Fibroblast of skin of left biceps (primary cell): Measurements from ENCODE around the gene PRKRIP1.
"Not testable (repeated sequence)": the region's sequence is repeated elsewhere in the genome, so short reads cannot be mapped to it uniquely, and the experiment has no call there.

Source experiments
- DNase-seq, 2 experiments: peaks; one replicate each; pipeline ENCODE4 v3.0.0-alpha.2; 2013; ENCODE audit warnings: low read depth in 2 of 2

The PRKRIP1 gene

GRCh38 chr7:102431617-102432298, 35.6 kb downstream of the PRKRIP1 start:
- DNase-seq, result no peak

GRCh38 chr7:102432442-102433218, 36.5 kb downstream of the PRKRIP1 start:
- no peak for DNase-seq

DNA sequence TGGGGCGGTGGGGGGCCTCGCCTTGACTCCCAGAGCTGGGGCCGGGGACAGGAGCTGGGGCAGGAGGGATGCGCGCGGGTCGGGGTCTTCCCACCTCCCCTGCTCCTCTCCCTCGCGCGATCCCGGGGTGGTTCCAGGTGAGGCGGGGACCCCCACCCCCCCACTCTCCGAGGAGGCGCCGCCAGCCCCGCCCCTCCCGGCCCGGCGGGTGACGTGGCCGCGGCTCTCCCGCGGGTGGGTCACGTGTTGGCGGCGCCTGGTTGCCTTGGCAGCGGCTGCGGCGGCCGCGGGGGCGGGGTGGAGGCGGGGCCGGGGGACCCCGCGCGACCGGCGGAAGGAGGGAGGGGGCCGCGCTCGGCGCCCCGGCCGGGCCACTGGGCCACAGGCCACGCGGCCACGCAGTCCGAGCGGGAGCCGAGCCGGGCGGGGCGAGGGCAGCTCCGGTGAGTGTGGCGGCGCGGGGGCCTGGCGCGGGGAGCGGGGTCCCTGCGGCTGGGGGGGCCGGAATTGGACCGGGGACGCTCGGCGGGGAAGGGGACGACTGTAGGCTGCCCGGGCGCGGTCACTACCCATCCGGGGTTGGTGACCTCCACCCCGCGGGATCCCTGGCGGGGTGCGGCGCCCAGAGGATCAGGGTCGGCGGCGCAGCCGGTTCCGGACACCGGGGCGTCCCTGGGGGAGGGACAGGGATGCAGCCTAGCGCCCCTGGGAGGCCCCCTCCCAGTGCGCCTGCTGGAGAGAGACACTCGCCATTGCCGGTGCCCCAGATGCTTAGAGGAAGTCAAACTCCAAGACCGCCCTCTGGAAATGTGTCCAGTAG, 37.3 kb downstream of the PRKRIP1 start, which contains the start of gene ORAI2:
ORAI2 (plus strand) TSS at position 357 of the 820 bp plus-strand sequence. CDS start 5,382 bp downstream, outside the sequence.
- peak; percentile 26 for DNase-seq

DNA sequence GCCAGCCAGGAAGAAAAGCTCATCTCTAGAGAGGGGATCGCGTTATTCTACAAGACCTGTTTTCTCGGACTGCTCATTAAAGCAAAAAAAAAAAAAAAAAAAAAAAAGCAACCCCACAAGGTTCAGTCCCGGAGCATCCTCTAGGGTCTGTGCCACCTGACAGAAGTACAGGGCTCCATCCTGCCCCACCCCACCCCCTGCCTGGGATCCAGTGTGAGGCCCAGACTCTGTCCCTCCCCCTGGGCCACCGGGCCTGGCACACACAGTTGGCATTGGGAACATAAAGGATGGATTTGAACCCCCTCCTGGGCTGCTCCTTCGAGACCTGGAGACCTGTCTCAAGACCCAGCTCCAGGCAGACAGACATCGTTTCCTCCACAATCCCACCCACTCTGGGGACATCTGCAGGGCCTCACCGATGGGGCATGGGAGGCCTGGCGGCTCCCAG, 37.9 kb downstream of the PRKRIP1 start:
- DNase-seq, result no peak

DNA sequence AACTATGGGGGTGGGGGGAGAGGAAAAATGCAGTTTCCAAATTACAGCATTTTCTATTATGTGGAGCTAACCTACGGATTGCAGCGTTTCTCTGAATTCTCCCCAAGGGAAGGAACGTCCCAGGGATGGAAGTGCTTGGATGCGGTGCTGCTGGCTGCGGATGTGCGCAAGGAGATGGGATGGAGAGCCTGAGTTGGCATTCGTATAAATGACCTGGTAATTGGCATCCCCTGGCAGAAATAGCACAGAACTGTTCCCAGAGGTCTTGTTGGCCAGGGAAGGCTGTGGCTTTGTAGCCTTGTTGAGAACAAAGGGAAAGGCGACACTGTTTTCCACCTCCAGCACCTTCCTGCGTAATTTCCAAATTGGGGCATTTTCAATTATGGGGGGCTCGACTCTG, 40.0 kb downstream of the PRKRIP1 start:
- no peak for DNase-seq

DNA sequence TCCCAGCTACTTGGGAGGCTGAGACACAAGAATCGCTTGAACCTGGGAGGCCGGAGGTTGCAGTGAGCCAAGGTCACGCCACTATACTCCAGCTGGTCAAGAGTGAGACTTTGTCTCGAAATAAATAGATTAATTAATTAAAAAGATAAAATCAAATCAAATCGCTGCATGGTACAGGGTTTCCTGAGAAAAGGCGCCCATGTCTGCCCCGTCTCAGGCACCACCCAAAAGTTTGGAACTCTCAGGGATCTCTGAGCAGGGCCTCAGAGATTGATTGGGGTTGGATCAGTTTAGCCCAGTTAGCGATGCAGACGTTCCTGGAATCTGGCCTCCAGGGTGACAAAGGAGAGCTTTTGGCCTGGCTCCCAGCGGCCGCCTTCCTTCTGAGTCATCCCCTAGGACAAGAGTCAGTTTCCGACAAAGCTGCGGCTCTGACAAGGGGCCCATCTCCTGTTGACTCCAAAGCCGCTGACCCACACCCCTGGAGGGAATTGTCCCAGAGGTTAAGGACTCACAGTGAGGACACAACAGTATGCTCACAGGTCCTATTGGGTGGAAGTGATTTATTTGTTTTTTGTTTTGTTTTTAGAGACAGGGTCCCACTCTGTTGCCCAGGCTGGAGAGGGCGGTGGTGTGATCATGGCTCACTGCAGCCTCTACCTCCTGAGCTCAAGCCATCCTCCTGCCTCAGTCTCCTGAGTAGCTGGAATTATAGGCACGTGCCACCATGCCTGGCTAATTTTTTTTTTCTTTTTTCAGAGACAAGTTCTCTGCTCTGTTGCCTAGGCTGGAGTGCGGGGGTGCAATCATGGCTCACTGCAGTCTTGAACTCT, 44.0 kb downstream of the PRKRIP1 start:
- peak in 1 of 2 experiments; percentile 26 for DNase-seq

- DNase-seq, result no peak
Measured at GRCh38 chr7:102444961-102445673, 49.0 kb downstream of the PRKRIP1 start.

- DNase-seq, result no peak
Measured at GRCh38 chr7:102445674-102446071, 49.5 kb downstream of the PRKRIP1 start.

DNA sequence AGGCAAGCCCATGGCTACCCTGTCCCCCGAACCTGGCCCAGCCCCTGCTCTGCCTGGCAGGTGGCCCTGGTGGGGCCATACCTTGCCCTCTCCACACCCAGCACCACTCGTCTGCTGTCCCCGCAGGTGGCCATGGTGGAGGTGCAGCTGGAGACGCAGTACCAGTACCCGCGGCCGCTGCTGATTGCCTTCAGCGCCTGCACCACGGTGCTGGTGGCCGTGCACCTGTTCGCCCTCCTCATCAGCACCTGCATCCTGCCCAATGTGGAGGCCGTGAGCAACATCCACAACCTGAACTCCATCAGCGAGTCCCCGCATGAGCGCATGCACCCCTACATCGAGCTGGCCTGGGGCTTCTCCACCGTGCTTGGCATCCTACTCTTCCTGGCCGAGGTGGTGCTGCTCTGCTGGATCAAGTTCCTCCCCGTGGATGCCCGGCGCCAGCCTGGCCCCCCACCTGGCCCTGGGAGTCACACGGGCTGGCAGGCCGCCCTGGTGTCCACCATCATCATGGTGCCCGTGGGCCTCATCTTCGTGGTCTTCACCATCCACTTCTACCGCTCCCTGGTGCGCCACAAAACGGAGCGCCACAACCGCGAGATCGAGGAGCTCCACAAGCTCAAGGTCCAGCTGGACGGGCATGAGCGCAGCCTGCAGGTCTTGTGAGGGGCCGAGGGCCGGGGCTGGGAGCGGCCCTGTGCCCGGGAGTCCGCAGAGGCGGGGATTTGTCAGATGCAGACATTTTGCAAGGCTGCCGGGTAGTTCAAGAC, 50.4 kb downstream of the PRKRIP1 start:
- DNase-seq, result no peak

GRCh38 chr7:102447311-102447710, 51.1 kb downstream of the PRKRIP1 start:
- no peak for DNase-seq

- DNase-seq, result no peak
Measured at GRCh38 chr7:102449136-102449535, 53.0 kb downstream of the PRKRIP1 start.

DNA sequence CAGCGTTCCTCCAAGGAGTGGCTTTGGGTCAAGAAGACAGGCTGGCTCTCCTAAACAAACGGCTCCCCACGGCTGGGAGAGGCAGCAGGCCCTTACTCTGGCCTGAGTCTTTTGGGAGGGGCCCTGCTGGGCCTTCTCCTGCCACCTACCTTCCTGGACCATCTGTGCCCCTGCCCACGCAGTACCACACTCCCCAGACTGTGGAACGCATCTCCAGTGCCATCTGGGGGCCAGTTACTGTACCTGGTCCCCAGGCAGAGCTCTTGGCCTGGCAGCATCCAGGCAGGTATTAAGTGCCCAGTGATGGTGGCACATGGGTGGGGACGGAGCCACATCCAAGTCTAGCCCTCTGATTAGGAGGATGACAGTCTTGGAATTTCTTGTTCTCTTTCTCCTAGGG, 54.1 kb downstream of the PRKRIP1 start:
- DNase-seq, result no peak

GRCh38 chr7:102451371-102452054, 55.4 kb downstream of the PRKRIP1 start:
- no peak for DNase-seq

GRCh38 chr7:102452451-102452850, 56.3 kb downstream of the PRKRIP1 start:
- no peak for DNase-seq

DNA sequence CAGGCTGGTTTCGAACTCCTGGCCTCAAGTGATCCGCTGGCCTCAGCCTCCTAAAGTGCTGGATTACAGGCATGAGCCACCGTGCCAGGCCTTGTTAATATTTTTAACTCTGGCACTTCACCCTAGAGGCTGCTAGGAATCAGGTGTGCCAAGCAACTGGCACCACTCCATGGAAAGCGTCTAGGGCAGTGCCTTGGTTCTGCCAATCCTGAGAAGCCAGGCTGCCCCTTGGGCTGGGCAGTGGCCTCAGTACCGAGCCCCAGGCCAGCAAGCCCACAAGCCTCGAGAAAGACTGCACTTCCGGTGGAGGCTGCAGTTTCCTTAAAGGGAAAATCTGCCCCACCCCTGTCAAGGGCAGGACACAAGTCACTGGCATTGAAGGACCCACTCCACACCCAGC, 57.2 kb downstream of the PRKRIP1 start:
- no peak for DNase-seq

DNA sequence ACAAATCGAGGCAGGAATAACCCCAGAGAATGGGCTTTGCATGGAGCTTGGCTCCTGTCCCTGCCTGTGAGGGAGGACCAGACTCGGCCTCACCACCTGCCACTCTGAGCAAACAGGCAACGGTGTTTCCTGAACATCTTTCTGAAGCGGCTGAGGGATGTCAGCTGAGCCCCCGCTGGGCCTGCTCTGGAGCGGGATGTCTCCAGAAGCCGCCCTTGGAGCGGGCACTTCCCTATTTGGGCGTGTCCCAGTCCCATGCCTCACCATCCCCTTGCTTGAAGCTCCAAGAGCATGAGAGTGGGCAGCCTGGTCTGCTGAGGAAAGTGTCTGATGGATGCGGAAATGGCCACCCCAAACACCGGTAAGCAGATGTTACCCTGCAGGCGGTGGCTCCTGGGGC, 58.3 kb downstream of the PRKRIP1 start:
- no peak for DNase-seq

- DNase-seq, result not testable (repeated sequence)
Measured at GRCh38 chr7:102454932-102455331, 58.8 kb downstream of the PRKRIP1 start.

DNA sequence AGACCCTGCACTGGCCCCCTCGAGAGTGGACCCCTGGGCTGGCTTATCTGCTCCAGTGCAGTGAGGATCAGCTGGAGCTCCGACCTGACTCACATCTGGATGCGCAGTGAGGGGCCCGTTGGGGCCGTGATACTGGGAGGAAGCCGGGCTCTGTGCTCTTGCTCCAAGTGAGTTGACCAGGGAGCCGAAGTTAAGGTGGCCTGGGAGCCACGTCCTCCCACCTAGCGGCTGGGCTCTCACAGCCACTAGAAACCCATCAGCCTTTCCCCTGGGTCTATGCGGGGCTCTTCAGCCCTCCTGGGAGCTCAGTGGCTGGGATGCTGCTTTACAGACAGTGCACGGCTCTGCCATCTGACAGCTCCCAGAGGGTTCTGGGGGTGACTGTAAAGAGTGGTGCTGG, 59.4 kb downstream of the PRKRIP1 start:
- DNase-seq, result no peak

GRCh38 chr7:102456327-102456726, 60.2 kb downstream of the PRKRIP1 start:
- peak in 1 of 2 experiments; percentile 12 for DNase-seq
